GM12878 (cell line): Measurements from ENCODE around the gene CACNA2D3. TPM values are rescaled to one million over a fixed set of nuclear protein-coding genes. Genes with fewer than 3 reads are reported as not detected.

Experiments used
- ATAC-seq: fragments of 200-7000 bp; cut with Tn5 transposase; 3 replicates; pipeline ENCODE4 v1.9.1; 2020; ENCODE audit warnings: mild to moderate bottlenecking, moderate library complexity
- BruUV-seq: library from RNA; stranded (reverse); fragments of 400-500 nt; replicated peaks from 2 replicates; lab custom pipeline; 2021; lab: Mats Ljungman, UMichigan
- CTCF ChIA-PET: fragments of 300-600 bp; sonication (Branson Sonifier 250); formaldehyde crosslinking; extraction: SDS; loops from one replicate; lab custom pipeline; 2021; ENCODE audit warnings: inconsistent platforms; lab: Yijun Ruan, JAX
- POLR2A ChIA-PET: fragments of 350-600 bp; formaldehyde crosslinking; extraction: SDS; loops from one replicate; lab custom pipeline; 2021; ENCODE audit warnings: inconsistent platforms; lab: Charles Lee
- RAD21 ChIA-PET: fragments of 300-600 bp; sonication (Branson Sonifier 250); formaldehyde crosslinking; loops from one replicate; lab custom pipeline; 2023; ENCODE audit warnings: antibody characterized with exemption; ENCODE audit not compliant: unreplicated experiment; lab: Charles Lee
- SMC1A ChIA-PET: fragments of 300-600 bp; sonication (Branson Sonifier 250); formaldehyde crosslinking; loops from one replicate; lab custom pipeline; 2023; ENCODE audit not compliant: unreplicated experiment, uncharacterized antibody; lab: Charles Lee
- DNase-seq: peaks from one replicate; pipeline ENCODE4 v3.0.0-alpha.2; 2011; ENCODE audit warnings: low read depth, low spot score
- FAIRE-seq: peaks from 3 replicates; lab custom pipeline; 2011; peaks lifted over from hg19 to GRCh38; lab: Jason Lieb, UNC
- H2AFZ ChIP-seq: 2 replicates; pipeline ENCODE4 v1.6.0; 2011; ENCODE audit warnings: low read depth, low read length, control low read depth; ENCODE audit not compliant: control insufficient read depth
- H3K27ac ChIP-seq: 2 replicates; pipeline ENCODE4 v1.5.1; 2011; ENCODE audit warnings: control low read depth; ENCODE audit not compliant: control insufficient read depth, insufficient read depth
- H3K27me3 ChIP-seq, 2 experiments: replicated peaks in 1 of 2; 2 replicates each; pipeline versions ENCODE4 v1.6.0 to v1.6.1; 2011; ENCODE audit warnings: low read length in 1 of 2; ENCODE audit not compliant: control insufficient read depth in 2 of 2, insufficient read depth in 2 of 2
- H3K36me3 ChIP-seq, 2 experiments: 2 replicates each; pipeline ENCODE4 v1.5.1; 2011; ENCODE audit warnings: low read length in 1 of 2; ENCODE audit not compliant: control insufficient read depth in 2 of 2, insufficient read depth in 2 of 2
- H3K4me1 ChIP-seq: 2 replicates; pipeline ENCODE4 v1.6.1; 2011; ENCODE audit warnings: mild to moderate bottlenecking, low read length, moderate library complexity, mixed read lengths; ENCODE audit not compliant: control insufficient read depth, insufficient read depth
- H3K4me2 ChIP-seq: 2 replicates; pipeline ENCODE4 v1.6.0; 2011; ENCODE audit warnings: control low read depth; ENCODE audit not compliant: control insufficient read depth, insufficient read depth
- H3K4me3 ChIP-seq: fragments of 200-600 bp; sonication (generic); 2 replicates; pipeline ENCODE4 v1.5.1; 2016
- H3K79me2 ChIP-seq: 2 replicates; pipeline ENCODE4 v1.6.0; 2011; ENCODE audit warnings: low read length; ENCODE audit not compliant: control insufficient read depth, insufficient read depth
- H3K9ac ChIP-seq: 2 replicates; pipeline ENCODE4 v1.8.0; 2011; ENCODE audit warnings: low read length, control low read depth, mixed read lengths; ENCODE audit not compliant: control insufficient read depth, insufficient read depth
- H3K9me3 ChIP-seq: replicated peaks from 3 replicates; pipeline ENCODE4 v1.5.1; 2011; ENCODE audit warnings: mild to moderate bottlenecking, low read length; ENCODE audit not compliant: control insufficient read depth, insufficient read depth
- H4K20me1 ChIP-seq: 2 replicates; pipeline ENCODE4 v1.6.0; 2011; ENCODE audit not compliant: control insufficient read depth, insufficient read depth
- BMI1 ChIP-seq: fragments of 450-650 bp; IDR thresholded peaks from 2 replicates; pipeline ENCODE4 v1.6.1; 2016; ENCODE audit warnings: mild to moderate bottlenecking, moderate library complexity, borderline replicate concordance
- CTCF ChIP-seq, 3 experiments: IDR thresholded peaks in 2 of 3; conservative IDR thresholded peaks in 1 of 3; 2 replicates each; pipeline ENCODE4 v1.5.1; 2011; ENCODE audit warnings: low read depth in 3 of 3, low read length in 3 of 3, mild to moderate bottlenecking in 3 of 3, control low read depth in 2 of 3, moderate library complexity in 2 of 3, inconsistent platforms in 1 of 3, mixed read lengths in 1 of 3; ENCODE audit not compliant: control insufficient read depth in 2 of 3, insufficient read depth in 1 of 3; ENCODE audit errors: extremely low read depth in 1 of 3
- HDAC2 ChIP-seq: fragments of 200-600 bp; sonication (generic); IDR thresholded peaks from 2 replicates; pipeline ENCODE4 v1.6.1; 2017
- MYB ChIP-seq: fragments of 150-350 bp; IDR thresholded peaks from 2 replicates; pipeline ENCODE4 v1.6.1; 2014; ENCODE audit warnings: mild to moderate bottlenecking, low read depth, low read length, borderline replicate concordance
- NR2C1 ChIP-seq: fragments of 450-650 bp; IDR thresholded peaks from 2 replicates; pipeline ENCODE4 v1.6.1; 2017; ENCODE audit warnings: antibody characterized with exemption, mild to moderate bottlenecking, moderate library complexity
- NRF1 ChIP-seq: conservative IDR thresholded peaks from 2 replicates; pipeline ENCODE4 v1.6.1; 2011; ENCODE audit warnings: mild to moderate bottlenecking, low read depth, low read length, improper control_type of control experiment
- PAX5 ChIP-seq: IDR thresholded peaks from 2 replicates; pipeline ENCODE4 v1.6.1; 2011; ENCODE audit warnings: low read depth, low read length, borderline replicate concordance
- PAX8 ChIP-seq: fragments of 450-650 bp; IDR thresholded peaks from 2 replicates; pipeline ENCODE4 v1.6.1; 2017; ENCODE audit warnings: mild to moderate bottlenecking, moderate library complexity
- REST ChIP-seq: IDR thresholded peaks from 2 replicates; pipeline ENCODE4 v1.6.1; 2012; ENCODE audit warnings: mild to moderate bottlenecking, low read depth, low read length
- SIX5 ChIP-seq: IDR thresholded peaks from 2 replicates; pipeline ENCODE4 v1.6.1; 2011; ENCODE audit warnings: mild to moderate bottlenecking, low read depth, low read length, moderate library complexity; ENCODE audit not compliant: severe bottlenecking
- SMARCA5 ChIP-seq: fragments of 450-650 bp; IDR thresholded peaks from 2 replicates; pipeline ENCODE4 v1.6.1; 2017; ENCODE audit warnings: mild to moderate bottlenecking
- SUZ12 ChIP-seq: fragments of 200-600 bp; sonication (generic); IDR thresholded peaks from one replicate; pipeline ENCODE4 v1.6.1; 2018; ENCODE audit warnings: antibody characterized with exemption, mild to moderate bottlenecking; ENCODE audit not compliant: unreplicated experiment
- ZNF274 ChIP-seq: IDR thresholded peaks from one replicate; pipeline ENCODE4 v1.8.0; 2011; ENCODE audit not compliant: insufficient read length, insufficient read depth
- WGBS: methylation state at CpG from one replicate; pipeline ENCODE4 v1.1.6; 2016; ENCODE audit warnings: low lambda C conversion rate; ENCODE audit not compliant: insufficient replicate concordance, insufficient coverage; ENCODE audit errors: missing lambda C conversion rate; 5-methylcytosine and 5-hydroxymethylcytosine counted together
- in situ Hi-C: fragments of 300-500 bp; cut with MboI; formaldehyde crosslinking; loops from 9 replicates; pipeline ENCODE4 v1.14.3; 2018; ENCODE audit warnings: mixed read lengths
- intact Hi-C: fragments of 100-400 bp; cut with micrococcal nuclease; formaldehyde crosslinking; loops from one replicate; pipeline ENCODE4 v1.14.2; 2022; ENCODE audit not compliant: unreplicated experiment
- polyA plus RNA-seq, 11 experiments: library from polyadenylated mRNA; depleted of rRNA in 4 of 11; unstranded in 6 of 11; stranded (reverse) in 5 of 11; fragments of >200 nt; fragmentation: Nextera tagmentation in 4 of 11; fragmentation: Illumina TruSeq in 1 of 11; extraction: Ambion mirVana in 4 of 11; extraction: Trizol in 1 of 11; gene quantifications; 1 replicate in 1 of 11; 2 replicates in 10 of 11; pipeline versions ENCODE4 v1.2.1 to v1.2.3, GENCODE V29; 2011 to 2016; ENCODE audit warnings: inconsistent platforms in 2 of 11, missing spikeins in 2 of 11, low read depth in 1 of 11
- total RNA-seq, 4 experiments: library from RNA; depleted of rRNA in 3 of 4; stranded (reverse); fragments of >200 nt in 3 of 4; fragmentation: Illumina TruSeq in 1 of 4; extraction: Trizol in 1 of 4; gene quantifications; 2 replicates each; pipeline versions ENCODE4 v1.2.1 to v1.2.3, GENCODE V29; 2013 to 2021
- TF ChIP-seq, protein P1 (sequence below): fragments of 450-650 bp; formaldehyde crosslinking; IDR thresholded peaks from 2 replicates; pipeline ENCODE4 v1.4.0; 2020; ENCODE audit warnings: mild to moderate bottlenecking, moderate library complexity

The CACNA2D3 gene
- total and polyA plus RNA-seq, 10 of the 15 experiments (the other 5 are each of a cell fraction or from before 2014, with no cell fraction given): not detected

DNA sequence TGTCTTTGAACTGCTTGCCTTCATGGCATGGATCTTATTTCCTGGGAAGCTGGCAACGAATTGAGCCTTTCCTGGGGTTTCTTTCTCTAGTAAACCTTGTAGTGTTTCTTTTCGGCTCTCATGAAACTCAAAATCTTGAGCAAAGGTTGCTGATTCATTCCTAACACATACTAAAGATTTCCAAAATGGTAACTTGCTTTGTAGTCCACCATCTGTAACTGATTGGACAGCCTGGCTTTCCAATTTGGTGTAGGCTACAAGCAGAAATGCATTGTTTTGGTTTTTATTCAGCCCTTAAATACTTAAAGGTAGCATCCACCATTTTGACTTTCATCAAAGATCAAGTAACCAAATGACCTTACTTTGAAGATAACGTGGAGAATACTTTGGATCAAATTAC lies 767.4 kb downstream of the CACNA2D3 start:
- no peaks in the 10 kb centered on the region for H3K36me3 ChIP-seq
- ChIA-PET CTCF (no interaction called here), POLR2A (no interaction called here), SMC1A (no interaction called here), RAD21 (no interaction called here)
- no peak overlapping the region for H3K27ac ChIP-seq
- WGBS: 9% methylated on average over 3 of the region's 3 CpGs
- no peak overlapping the region for H3K4me3 ChIP-seq
- no peak overlapping the region for H2AFZ ChIP-seq
- no TSS peak for BruUV-seq
- H4K20me1 ChIP-seq: no peaks in the 10 kb centered on the region
- DNase-seq (no peak), FAIRE-seq (no peak), ATAC-seq (no peak)
- no peaks in the 10 kb centered on the region for H3K4me1 ChIP-seq
- no peaks in the 10 kb centered on the region for H3K9me3 ChIP-seq
- H3K27me3 ChIP-seq: no peaks in the 10 kb centered on the region; a peak in 2 of 4 replicates
- H3K4me2 ChIP-seq: no peak overlapping the region
- H3K9ac ChIP-seq: no peak overlapping the region
- in situ Hi-C loops (no loop called here), intact Hi-C loops (no loop called here)
- no peaks in the 10 kb centered on the region for H3K79me2 ChIP-seq
- TF ChIP-seq SMARCA5 (no peak), SUZ12 (no peak), HDAC2 (no peak), NRF1 (no peak), MYB (no peak), REST (no peak), PAX8 (no peak), SIX5 (no peak), CTCF (IDR thresholded peaks at IDR 0.05 in 2 of 3, conservative IDR thresholded peaks at IDR 0.05 in 1 of 3; ENCODE audit: control insufficient read depth in 2 of 3, extremely low read depth in 1 of 3, insufficient read depth in 1 of 3, low read depth in 3 of 3, low read length in 3 of 3) (no peak), ZNF274 (no peak), NR2C1 (no peak), PAX5 (no peak), BMI1 (no peak)
- TF ChIP-seq, protein P1, sequence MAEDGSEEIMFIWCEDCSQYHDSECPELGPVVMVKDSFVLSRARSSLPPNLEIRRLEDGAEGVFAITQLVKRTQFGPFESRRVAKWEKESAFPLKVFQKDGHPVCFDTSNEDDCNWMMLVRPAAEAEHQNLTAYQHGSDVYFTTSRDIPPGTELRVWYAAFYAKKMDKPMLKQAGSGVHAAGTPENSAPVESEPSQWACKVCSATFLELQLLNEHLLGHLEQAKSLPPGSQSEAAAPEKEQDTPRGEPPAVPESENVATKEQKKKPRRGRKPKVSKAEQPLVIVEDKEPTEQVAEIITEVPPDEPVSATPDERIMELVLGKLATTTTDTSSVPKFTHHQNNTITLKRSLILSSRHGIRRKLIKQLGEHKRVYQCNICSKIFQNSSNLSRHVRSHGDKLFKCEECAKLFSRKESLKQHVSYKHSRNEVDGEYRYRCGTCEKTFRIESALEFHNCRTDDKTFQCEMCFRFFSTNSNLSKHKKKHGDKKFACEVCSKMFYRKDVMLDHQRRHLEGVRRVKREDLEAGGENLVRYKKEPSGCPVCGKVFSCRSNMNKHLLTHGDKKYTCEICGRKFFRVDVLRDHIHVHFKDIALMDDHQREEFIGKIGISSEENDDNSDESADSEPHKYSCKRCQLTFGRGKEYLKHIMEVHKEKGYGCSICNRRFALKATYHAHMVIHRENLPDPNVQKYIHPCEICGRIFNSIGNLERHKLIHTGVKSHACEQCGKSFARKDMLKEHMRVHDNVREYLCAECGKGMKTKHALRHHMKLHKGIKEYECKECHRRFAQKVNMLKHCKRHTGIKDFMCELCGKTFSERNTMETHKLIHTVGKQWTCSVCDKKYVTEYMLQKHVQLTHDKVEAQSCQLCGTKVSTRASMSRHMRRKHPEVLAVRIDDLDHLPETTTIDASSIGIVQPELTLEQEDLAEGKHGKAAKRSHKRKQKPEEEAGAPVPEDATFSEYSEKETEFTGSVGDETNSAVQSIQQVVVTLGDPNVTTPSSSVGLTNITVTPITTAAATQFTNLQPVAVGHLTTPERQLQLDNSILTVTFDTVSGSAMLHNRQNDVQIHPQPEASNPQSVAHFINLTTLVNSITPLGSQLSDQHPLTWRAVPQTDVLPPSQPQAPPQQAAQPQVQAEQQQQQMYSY (CRISPR knock-in tag): no peak
